ENCODE measurements around the gene CDC42BPA. TPM values are rescaled to one million over a fixed set of nuclear protein-coding genes. Genes with fewer than 3 reads are reported as not detected.

Gene CDC42BPA
- total and polyA plus RNA-seq, 2 donors (not counting 3 experiments of a cell fraction or from before 2014, with no cell fraction given): 26.1 to 92.6 TPM

DNA sequence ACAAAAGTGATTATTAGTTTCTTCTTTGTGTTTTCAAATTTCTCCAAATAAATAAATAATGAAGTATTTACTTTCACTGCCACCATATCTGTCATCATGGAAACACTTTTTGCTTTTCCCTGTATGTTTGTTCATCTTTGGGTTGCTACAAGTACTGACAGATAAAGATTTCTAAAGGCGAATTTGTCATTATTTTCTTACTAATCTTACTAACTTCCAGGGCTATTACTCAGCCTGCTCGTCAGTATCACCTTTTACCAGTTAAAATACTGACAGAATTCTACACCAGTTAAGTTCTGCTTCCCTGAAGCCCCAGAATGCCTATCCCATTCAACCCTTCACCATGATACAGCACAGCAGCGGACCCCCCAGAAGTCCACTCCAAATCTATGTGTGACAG is 106.1 kb downstream of the CDC42BPA start:
- POLR2A ChIA-PET: no interaction called here
- Histone ChIP-seq H3K79me2 (ENCODE audit: control insufficient read depth, insufficient read depth, low read length) (peaks cover 34% of the 10 kb centered on the region), H3K9me3 (replicated peaks; ENCODE audit: control insufficient read depth, insufficient read depth, low read length) (no peaks in the 10 kb centered on the region), H3K4me3 (replicated peaks in 1 of 3; ENCODE audit: insufficient read depth in 1 of 3, low read depth in 1 of 3, low read length in 3 of 3) (no peak overlapping the region), H3K36me3 (ENCODE audit: control insufficient read depth in 2 of 2, extremely low read depth in 1 of 2, insufficient read depth in 2 of 2, low read length in 2 of 2) (no peaks in the 10 kb centered on the region), H3K27ac (ENCODE audit: insufficient read depth, low read depth, low read length) (no peak overlapping the region), H4K20me1 (replicated peaks; ENCODE audit: control insufficient read depth, extremely low read depth, insufficient read depth, low read length) (peaks cover 6% of the 10 kb centered on the region), H3K4me2 (ENCODE audit: insufficient read depth, low read length) (no peak overlapping the region), H2AFZ (ENCODE audit: low read depth, low read length) (no peak overlapping the region), H3K9ac (replicated peaks; ENCODE audit: extremely low read depth, insufficient read depth, low read length) (no peak overlapping the region), H3K4me1 (ENCODE audit: control insufficient read depth, extremely low read depth, insufficient read depth, low read length) (peaks cover 13% of the 10 kb centered on the region), H3K27me3 (ENCODE audit: control insufficient read depth in 2 of 2, insufficient read depth in 2 of 2, low read length in 2 of 2) (no peaks in the 10 kb centered on the region), H3K9me1 (replicated peaks; ENCODE audit: control insufficient read depth, extremely low read depth, insufficient read depth, low read length) (no peaks in the 10 kb centered on the region)
- DNase-seq (ENCODE audit: low read depth, low spot score): no peak
- dilution Hi-C loops (cut with MboI; ENCODE audit: extremely low pct_ligation_motif_present, low sequenced_read_pairs) (no loop called here), intact Hi-C loops (cut with micrococcal nuclease) (no loop called here)
- FAIRE-seq: no peak
- no TSS peak for BruUV-seq (replicated peaks)
- CTCF ChIA-PET: interaction anchor here (1.5 kb wide), 1 partner anchor 15 kb away, joined by 3 read pairs; no protein-coding TSS in a partner anchor
- TF ChIP-seq, protein P1, sequence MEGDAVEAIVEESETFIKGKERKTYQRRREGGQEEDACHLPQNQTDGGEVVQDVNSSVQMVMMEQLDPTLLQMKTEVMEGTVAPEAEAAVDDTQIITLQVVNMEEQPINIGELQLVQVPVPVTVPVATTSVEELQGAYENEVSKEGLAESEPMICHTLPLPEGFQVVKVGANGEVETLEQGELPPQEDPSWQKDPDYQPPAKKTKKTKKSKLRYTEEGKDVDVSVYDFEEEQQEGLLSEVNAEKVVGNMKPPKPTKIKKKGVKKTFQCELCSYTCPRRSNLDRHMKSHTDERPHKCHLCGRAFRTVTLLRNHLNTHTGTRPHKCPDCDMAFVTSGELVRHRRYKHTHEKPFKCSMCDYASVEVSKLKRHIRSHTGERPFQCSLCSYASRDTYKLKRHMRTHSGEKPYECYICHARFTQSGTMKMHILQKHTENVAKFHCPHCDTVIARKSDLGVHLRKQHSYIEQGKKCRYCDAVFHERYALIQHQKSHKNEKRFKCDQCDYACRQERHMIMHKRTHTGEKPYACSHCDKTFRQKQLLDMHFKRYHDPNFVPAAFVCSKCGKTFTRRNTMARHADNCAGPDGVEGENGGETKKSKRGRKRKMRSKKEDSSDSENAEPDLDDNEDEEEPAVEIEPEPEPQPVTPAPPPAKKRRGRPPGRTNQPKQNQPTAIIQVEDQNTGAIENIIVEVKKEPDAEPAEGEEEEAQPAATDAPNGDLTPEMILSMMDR (IDR thresholded peaks at IDR 0.05; ENCODE audit: extremely low read depth in 1 of 2, insufficient read depth in 1 of 2, low read depth in 1 of 2, low read length in 2 of 2): no peak
- no peak for TF ChIP-seq GATA2 (IDR thresholded peaks at IDR 0.05; ENCODE audit: insufficient read depth, insufficient read length, low read depth, low read length)
- no peak for TF ChIP-seq EZH2 (IDR thresholded peaks at IDR 0.05; ENCODE audit: borderline replicate concordance, low read depth, low read length, severe bottlenecking)
- TF ChIP-seq, protein P2, sequence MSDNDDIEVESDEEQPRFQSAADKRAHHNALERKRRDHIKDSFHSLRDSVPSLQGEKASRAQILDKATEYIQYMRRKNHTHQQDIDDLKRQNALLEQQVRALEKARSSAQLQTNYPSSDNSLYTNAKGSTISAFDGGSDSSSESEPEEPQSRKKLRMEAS (IDR thresholded peaks at IDR 0.05; ENCODE audit: insufficient read depth, insufficient read length): no peak
- no peak for TF ChIP-seq MYC (IDR thresholded peaks at IDR 0.05; ENCODE audit: low read depth, low read length)
- TF ChIP-seq JUN (IDR thresholded peaks at IDR 0.05; ENCODE audit: borderline replicate concordance, insufficient read depth, insufficient read length, low read depth): no peak
- TF ChIP-seq POLR2A (IDR thresholded peaks at IDR 0.05; ENCODE audit: low read depth, low read length): no peak
- no peak for TF ChIP-seq POLR2AphosphoS5 (IDR thresholded peaks at IDR 0.05; ENCODE audit: insufficient read depth, low read depth, low read length)
- no peak for TF ChIP-seq FOS (IDR thresholded peaks at IDR 0.05; ENCODE audit: borderline replicate concordance, insufficient read depth, low read length)

Data from endothelial cell of umbilical vein (primary cell).